Effector memory CD8-positive, alpha-beta T cell (primary cell): ENCODE measurements around the gene GREM2.

Source experiments
- ATAC-seq: fragments of 150-1000 bp; cut with Tn5 transposase; replicated peaks from 2 replicates; pipeline ENCODE4 v1.10.0; 2021; ENCODE audit warnings: mild to moderate bottlenecking, moderate library complexity
- DNase-seq, 3 experiments: peaks; one replicate each; pipeline ENCODE4 v3.0.0; 2021
- H3K27ac Mint-ChIP-seq, 2 donors: one replicate each; pipeline ENCODE4 v1.8.0; 2022; ENCODE audit warnings: mild to moderate bottlenecking in 2 of 2, mixed read lengths in 2 of 2, moderate library complexity in 2 of 2
- H3K27me3 Mint-ChIP-seq, 2 donors: one replicate each; pipeline ENCODE4 v1.8.0; 2022; ENCODE audit warnings: mixed read lengths in 2 of 2
- H3K36me3 Mint-ChIP-seq: one replicate; pipeline ENCODE4 v1.8.0; 2022; ENCODE audit warnings: mild to moderate bottlenecking, moderate library complexity, mixed read lengths; ENCODE audit not compliant: insufficient read depth
- H3K4me1 Mint-ChIP-seq, 2 donors: one replicate each; pipeline ENCODE4 v1.8.0; 2022; ENCODE audit warnings: low read depth in 2 of 2, mixed read lengths in 2 of 2
- H3K4me3 Mint-ChIP-seq, 2 donors: one replicate each; pipeline ENCODE4 v1.8.0; 2022; ENCODE audit warnings: mild to moderate bottlenecking in 2 of 2, mixed read lengths in 2 of 2, moderate library complexity in 2 of 2
- H3K9me3 Mint-ChIP-seq, 2 donors: one replicate each; pipeline ENCODE4 v1.8.0; 2022; ENCODE audit warnings: mixed read lengths in 2 of 2
- total RNA-seq, 9 experiments: gene quantifications; one replicate each; lab custom pipeline; 2026; lab: John Stamatoyannopoulos, UW

The GREM2 gene
- total RNA-seq, result 0 to 1.6 (median 0.17) reads per million in 9 experiments

DNA sequence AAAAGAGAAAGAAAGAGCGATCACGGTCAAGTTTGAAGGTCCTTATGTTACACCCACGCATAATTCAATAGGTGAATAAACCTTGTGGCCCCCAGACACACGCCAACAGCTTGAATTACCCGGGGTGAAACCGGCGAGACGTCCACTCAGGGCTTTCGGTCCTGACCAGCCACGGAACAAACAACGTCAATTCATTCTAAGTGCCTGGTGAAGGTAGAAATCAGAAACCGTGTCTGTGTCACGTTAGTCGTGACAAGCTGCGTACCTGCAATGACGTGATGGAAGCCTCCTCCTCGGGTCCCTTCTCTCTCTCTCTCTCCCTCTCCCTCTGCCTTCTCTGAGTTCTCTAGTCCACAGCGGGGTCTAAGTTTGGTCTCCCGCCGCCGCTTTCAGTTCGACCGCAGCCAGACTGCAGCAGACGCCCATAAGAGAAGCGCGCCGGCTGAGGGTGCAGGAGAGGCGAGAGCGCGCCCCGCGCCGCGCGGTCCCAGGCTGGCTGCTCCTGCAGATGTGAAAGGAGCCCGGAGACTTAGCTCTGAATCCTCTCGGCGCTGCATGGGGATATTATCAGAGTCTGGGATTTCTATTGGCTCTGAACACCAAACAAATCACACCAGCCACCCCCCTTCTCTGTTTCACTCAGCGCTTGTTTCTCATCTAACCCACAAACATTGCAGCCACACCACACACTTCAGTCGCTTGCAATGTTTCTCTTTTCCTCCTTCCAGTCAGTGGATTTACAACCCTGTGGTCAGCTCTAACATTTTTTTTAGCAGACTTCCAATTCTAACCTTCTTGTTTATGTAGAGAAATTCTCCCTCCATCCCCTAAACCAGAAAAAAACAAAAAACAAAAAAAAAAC is at the start of gene GREM2:
Gene GREM2, minus strand, starts transcription at position 537 of the 862 bp plus-strand sequence. CDS start 118,680 bp downstream, outside the sequence.
- Mint-ChIP-seq H3K4me1 (peaks cover 19 to 22% of the 10 kb centered on the region in 2 donors), H3K27me3 (peaks cover 7 to 21% of the 10 kb centered on the region in 2 donors), H3K27ac (peak within 1 kb of the TSS; percentile 9 to 94), H3K9me3 (no peaks in the 10 kb centered on the region), H3K36me3 (peaks cover 8% of the 10 kb centered on the region), H3K4me3 (peak within 1 kb of the TSS; percentile 84 to 90)
- ATAC-seq (peak; percentile 73), DNase-seq (peak in 2 of 3 experiments; percentile 18 to 38)

DNA sequence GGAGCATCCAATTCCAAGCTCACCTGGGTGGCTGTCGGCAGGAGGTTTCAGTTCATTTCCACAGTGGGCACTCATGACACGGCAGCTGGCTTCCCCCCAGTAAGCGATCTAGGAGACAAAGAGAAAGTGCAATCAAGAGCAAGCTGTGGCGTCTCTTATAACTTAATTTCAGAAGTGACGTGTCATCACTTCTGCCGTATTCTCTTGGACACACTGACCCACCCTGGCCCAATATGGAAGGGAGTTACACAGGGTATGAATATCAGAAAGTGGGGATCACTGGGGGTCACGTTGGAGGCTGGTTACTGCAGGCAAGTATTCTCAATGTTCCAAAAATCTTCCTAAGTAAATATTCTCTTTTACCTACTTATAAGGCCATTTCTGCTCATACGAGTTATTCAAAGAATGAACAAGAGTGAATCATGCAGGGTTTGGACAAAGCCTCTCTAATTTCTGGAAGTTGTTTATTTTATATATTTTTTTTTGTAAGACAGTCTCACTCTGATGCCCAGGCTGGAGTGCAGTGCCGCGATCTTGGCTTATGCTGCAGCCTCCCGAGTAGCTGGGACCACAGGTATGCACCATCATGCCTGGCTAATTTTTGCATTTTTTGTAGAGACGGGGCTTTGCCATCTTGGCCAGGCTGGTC is 46.5 kb upstream of the GREM2 start:
- Mint-ChIP-seq H3K9me3 (peaks cover 0 to 5% of the 10 kb centered on the region in 2 donors), H3K36me3 (peaks cover 3% of the 10 kb centered on the region), H3K4me1 (no peaks in the 10 kb centered on the region), H3K27ac (no peak overlapping the region), H3K27me3 (no peaks in the 10 kb centered on the region), H3K4me3 (no peak overlapping the region)
- DNase-seq, result no peak
- ATAC-seq, result no peak

DNA sequence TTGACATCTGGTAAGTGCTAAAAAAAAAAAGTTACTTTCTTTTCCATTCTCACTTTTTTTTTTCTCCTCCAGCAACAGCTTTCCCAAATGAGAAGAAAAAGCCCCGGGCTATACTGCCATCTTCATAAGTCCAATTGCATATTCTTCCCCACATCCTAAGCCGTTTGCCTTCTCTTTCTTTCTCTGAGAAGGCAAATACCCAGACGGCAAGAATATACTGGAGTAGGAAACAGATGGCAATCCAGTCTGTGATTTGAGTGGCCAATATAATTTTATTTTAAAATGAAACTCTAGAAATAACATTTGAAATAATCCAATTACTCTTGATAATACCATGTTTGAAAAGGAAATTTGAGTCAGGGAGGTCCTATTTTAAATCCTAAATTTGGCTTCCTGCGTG is 44.6 kb upstream of the GREM2 start:
- H3K4me3 Mint-ChIP-seq, result no peak overlapping the region
- H3K4me1 Mint-ChIP-seq, result no peaks in the 10 kb centered on the region
- peaks cover 3% of the 10 kb centered on the region for H3K36me3 Mint-ChIP-seq
- no peaks in the 10 kb centered on the region for H3K27me3 Mint-ChIP-seq
- no peak for ATAC-seq
- no peak for DNase-seq
- no peak overlapping the region for H3K27ac Mint-ChIP-seq
- peaks cover 0 to 8% of the 10 kb centered on the region in 2 donors for H3K9me3 Mint-ChIP-seq

DNA sequence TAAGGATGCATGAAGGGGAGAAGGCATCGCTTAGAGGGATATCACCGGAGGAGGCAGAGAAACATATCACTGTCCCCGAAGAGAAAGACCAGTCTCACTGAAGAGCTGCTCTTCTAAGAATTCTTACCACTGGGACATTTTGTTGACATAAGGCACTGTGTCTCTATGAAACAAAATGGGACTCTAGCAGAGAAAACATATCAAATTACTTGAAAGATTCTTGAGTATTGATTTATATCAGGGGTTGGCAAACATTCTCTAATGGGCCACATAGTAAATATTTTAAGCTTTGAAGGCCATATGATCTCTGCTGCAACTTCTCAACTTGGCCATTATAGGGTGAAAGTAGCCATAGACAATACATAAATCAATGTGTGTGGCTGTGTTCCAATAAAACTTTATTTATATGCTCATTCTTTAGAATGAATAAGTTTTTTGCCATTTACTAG is 41.0 kb upstream of the GREM2 start:
- H3K27me3 Mint-ChIP-seq, result no peaks in the 10 kb centered on the region
- H3K4me3 Mint-ChIP-seq, result no peak overlapping the region
- no peaks in the 10 kb centered on the region for H3K36me3 Mint-ChIP-seq
- ATAC-seq (no peak), DNase-seq (no peak)
- peaks cover 2 to 6% of the 10 kb centered on the region in 2 donors for H3K9me3 Mint-ChIP-seq
- no peak overlapping the region for H3K27ac Mint-ChIP-seq
- no peaks in the 10 kb centered on the region for H3K4me1 Mint-ChIP-seq

DNA sequence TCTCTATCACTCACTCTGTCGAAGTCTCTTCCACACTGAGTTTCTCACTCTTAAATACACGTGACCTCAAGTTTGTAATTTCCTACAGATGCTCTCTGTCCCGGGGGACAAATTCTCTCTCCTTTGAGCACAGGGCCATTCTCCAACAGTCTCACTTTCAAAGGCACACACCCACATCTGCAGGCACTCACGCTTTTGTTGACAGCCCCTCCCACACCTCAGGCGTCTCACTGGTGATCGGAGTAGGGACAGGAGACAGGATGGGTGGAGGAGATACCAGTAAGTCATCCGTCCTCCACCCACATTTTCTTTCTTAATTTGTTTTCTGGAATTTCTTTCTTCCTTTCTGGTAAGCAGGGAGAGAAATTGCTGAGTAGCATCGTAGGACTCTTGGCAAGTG is 40.6 kb upstream of the GREM2 start:
- H3K27me3 Mint-ChIP-seq, result no peaks in the 10 kb centered on the region
- no peak for ATAC-seq
- no peaks in the 10 kb centered on the region for H3K4me1 Mint-ChIP-seq
- no peak overlapping the region for H3K27ac Mint-ChIP-seq
- H3K4me3 Mint-ChIP-seq, result no peak overlapping the region
- H3K9me3 Mint-ChIP-seq, result peaks cover 6 to 7% of the 10 kb centered on the region in 2 donors
- no peak for DNase-seq
- no peaks in the 10 kb centered on the region for H3K36me3 Mint-ChIP-seq

DNA sequence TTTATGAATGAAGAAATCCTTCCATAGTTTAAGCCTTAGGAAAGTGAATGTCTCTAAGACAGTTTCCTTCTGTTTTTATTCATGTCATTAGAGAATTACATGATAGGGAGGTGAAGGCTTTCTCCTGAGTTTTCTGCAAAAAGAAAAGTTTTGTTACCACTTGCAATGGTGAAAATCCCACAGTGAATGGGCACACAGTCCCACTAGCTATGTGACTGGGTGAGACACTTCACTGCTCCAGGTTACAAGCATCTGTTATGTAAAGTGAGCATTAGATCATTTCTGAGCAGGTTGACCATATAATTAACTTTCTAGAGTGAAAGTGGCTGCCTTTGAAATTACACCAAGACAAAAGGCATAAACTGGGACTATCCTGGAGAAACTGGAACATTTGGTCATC is 38.9 kb upstream of the GREM2 start:
- DNase-seq, result no peak
- Mint-ChIP-seq H3K4me3 (no peak overlapping the region), H3K4me1 (no peaks in the 10 kb centered on the region), H3K27me3 (no peaks in the 10 kb centered on the region), H3K27ac (no peak overlapping the region), H3K9me3 (peaks cover 3 to 7% of the 10 kb centered on the region in 2 donors), H3K36me3 (no peaks in the 10 kb centered on the region)
- ATAC-seq, result no peak

DNA sequence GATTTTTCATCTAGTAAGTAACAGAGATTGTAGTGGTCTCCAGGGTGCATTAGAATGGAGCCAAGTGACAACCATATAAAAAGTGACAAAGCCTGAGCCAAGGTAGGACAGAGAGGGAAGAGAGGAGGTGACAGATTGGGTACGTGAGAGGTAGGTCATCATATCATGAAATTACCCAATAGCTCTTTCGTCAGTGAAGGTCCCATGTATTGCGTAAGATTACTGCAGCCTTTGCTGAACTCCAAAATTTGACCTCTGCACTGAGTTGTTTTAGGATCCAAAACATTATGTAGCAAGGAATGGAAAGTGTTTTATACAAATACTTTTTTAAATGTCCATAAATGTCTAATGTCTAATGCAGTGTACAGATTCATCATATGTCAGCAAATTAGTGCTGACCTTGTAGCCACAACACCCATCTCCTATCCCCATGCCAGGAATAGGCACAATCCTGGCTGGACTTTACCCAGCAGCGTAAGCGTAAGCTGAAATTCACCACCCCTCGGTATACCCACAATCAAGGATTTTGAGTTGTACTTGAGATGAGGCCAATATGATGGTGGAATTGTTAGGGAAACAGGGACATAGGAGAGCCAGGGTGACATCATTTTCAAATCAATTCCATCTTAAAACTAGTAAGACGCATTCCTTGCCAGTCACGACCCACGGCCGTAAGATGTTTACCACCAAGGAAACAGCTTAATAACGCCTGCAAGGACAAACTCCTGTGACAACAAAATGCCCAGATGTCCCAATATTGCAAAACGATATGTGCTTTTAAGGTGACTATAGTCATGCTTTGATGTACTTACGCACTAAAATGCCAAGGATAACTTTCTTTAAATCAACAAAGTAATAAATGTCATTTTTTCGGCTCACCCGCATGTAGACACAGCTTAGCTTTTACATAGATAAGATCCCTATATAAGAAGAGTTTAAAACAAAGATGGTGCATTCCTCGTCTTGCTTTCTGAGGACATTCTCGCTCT is 38.1 kb upstream of the GREM2 start:
- no peaks in the 10 kb centered on the region for H3K27me3 Mint-ChIP-seq
- H3K36me3 Mint-ChIP-seq, result no peaks in the 10 kb centered on the region
- H3K4me3 Mint-ChIP-seq, result no peak overlapping the region
- ATAC-seq (no peak), DNase-seq (no peak)
- H3K4me1 Mint-ChIP-seq, result no peaks in the 10 kb centered on the region
- H3K9me3 Mint-ChIP-seq, result peaks cover 3 to 7% of the 10 kb centered on the region in 2 donors
- H3K27ac Mint-ChIP-seq, result no peak overlapping the region

DNA sequence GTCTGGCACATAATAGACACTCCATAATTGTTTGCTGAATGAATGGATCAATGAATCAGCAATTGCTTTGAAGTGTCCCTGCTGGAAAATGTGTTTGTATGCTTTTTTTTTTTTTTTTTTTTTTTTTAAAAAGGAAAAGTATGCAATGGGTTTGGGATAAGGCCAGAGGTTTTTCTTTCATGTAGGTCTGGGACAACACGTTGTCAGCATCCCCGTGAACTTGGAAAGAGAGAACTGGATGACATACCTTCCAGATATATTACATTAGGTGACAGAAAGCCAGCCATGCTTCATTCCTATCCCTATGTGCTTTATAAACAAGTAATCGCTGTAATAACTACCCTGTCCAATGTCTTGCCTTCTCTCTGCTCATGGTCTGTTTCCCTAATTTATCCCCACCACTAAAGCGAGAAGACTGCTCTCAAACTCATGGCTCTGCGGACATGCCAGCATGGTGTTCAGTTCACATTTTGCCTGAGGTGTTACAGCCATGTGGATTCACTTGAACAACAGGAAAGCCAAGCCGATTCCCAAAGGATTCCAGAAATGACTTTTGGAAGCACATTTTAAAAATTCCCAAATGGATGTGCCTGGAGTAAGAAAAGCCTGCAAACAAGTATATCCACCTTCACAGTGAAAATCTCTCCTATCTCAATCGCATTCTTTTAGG is 34.8 kb upstream of the GREM2 start:
- Mint-ChIP-seq H3K36me3 (no peaks in the 10 kb centered on the region), H3K27ac (no peak overlapping the region), H3K9me3 (peaks cover 0 to 7% of the 10 kb centered on the region in 2 donors), H3K4me1 (no peaks in the 10 kb centered on the region), H3K27me3 (no peaks in the 10 kb centered on the region), H3K4me3 (no peak overlapping the region)
- DNase-seq, result no peak
- ATAC-seq, result no peak

DNA sequence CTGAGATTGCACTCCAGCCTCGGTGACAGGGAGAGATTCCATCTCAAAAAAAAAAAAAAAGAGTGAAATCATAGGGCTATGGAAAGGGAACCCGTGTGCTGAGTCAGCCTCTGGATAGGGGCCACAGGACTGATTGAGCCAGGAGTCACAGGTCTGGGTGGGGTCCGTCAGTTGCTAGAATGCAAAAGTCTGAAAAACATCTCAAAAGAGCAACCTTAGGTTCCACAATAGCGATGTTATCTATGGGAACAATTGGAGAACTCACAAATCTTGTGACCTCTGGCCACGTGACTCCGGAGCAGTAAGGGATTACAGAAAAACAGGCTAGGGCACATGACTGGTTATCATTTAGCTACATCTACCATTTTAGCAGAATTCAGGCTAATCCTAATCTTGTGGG is 32.8 kb upstream of the GREM2 start:
- ATAC-seq, result no peak
- H3K4me1 Mint-ChIP-seq, result no peaks in the 10 kb centered on the region
- no peaks in the 10 kb centered on the region for H3K27me3 Mint-ChIP-seq
- no peak overlapping the region for H3K27ac Mint-ChIP-seq
- peaks cover 3% of the 10 kb centered on the region for H3K36me3 Mint-ChIP-seq
- H3K9me3 Mint-ChIP-seq, result peaks cover 0 to 7% of the 10 kb centered on the region in 2 donors
- H3K4me3 Mint-ChIP-seq, result no peak overlapping the region
- DNase-seq, result no peak

DNA sequence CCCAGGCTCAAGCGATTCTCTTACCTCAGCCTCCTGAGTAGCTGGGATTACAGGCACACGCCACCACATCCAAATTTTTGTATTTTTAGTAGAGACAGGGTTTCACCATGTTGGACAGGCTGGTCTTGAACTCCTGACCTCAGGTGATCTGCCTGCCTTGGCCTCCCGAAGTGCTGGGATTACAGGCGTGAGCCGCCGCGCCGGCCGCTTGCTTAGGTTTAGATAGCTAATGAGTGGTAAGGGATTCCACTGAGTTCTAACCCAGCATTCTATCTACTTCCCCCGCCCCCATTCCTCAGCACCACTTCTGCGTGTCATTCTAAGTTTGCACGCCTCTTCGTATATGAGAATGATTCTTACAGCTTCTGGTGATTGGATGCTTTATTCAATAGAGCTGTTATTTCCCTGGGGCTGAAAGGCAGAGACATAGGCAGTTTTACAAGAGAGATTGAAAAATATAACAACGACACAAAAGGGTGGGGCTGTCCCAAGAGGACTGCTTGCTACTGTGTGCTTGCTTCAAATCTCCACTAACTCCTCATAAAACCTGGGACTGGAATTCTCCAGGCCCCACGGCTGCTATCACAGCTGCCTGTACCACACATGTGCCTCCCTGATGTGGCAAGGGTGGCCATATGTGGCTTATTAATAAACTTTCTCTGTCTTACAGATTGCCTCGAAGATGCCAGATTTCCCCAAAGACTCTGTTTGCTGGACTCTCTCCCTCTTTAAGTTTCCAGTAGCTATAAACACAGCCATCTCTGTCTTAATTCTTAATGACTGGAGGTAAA is 23.7 kb upstream of the GREM2 start:
- ATAC-seq, result no peak
- Mint-ChIP-seq H3K4me3 (no peak overlapping the region), H3K27me3 (no peaks in the 10 kb centered on the region), H3K36me3 (no peaks in the 10 kb centered on the region), H3K9me3 (peaks cover 5 to 6% of the 10 kb centered on the region in 2 donors), H3K4me1 (no peaks in the 10 kb centered on the region), H3K27ac (no peak overlapping the region)
- no peak for DNase-seq

DNA sequence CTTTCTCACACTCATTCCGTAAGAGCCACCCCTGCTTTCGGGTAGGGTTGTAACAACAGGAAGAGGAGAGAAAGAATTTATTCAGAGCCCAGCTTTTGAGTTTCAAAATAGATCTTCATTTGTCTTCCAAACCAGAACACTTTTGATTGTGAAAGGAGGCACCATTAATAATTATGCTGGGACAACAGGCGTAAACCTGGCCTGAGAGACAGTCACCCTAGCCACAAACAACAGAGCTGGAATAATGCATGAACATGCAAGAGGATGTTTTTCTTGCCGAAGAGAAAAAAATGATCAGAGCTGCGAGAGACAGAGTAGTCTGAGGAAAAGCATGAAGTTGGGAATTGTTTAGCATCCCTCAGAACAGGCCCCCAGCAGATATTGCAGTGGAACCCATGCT is 18.5 kb upstream of the GREM2 start:
- Mint-ChIP-seq H3K4me3 (no peak overlapping the region), H3K27me3 (no peaks in the 10 kb centered on the region), H3K4me1 (no peaks in the 10 kb centered on the region), H3K36me3 (no peaks in the 10 kb centered on the region), H3K27ac (no peak overlapping the region), H3K9me3 (peaks cover 6% of the 10 kb centered on the region in 2 donors)
- DNase-seq (no peak), ATAC-seq (no peak)

DNA sequence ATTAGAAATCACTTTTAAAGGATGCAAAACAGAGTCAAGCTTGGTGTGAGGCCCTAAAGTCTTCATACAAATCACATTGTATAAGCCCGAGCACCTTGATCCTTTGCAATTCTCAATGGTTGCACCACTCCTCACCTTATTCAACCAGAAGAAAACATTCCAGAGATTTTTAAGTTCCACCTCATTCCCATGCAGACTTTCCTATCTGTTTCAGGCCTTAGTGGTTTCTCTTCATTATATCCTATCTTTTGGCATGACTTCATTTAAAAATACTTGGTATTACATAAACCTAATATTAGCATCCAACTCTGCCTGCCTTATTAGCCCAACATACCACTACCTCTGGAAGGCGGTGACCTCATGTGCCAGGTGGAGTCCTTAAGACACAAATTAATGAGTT is 9.3 kb upstream of the GREM2 start:
- ATAC-seq, result no peak
- Mint-ChIP-seq H3K27ac (no peak overlapping the region), H3K4me1 (no peaks in the 10 kb centered on the region), H3K27me3 (no peaks in the 10 kb centered on the region), H3K4me3 (no peak overlapping the region), H3K36me3 (no peaks in the 10 kb centered on the region), H3K9me3 (no peaks in the 10 kb centered on the region)
- no peak for DNase-seq
